GM12878 (cell line): ENCODE measurements around the gene KLHL22. TPM values are rescaled to one million over a fixed set of nuclear protein-coding genes. Genes with fewer than 3 reads are reported as not detected.

Experiments used
- ATAC-seq: fragments of 200-7000 bp; cut with Tn5 transposase; 3 replicates; pipeline ENCODE4 v1.9.1; 2020; ENCODE audit warnings: mild to moderate bottlenecking, moderate library complexity
- BruUV-seq: library from RNA; stranded (reverse); fragments of 400-500 nt; replicated peaks from 2 replicates; lab custom pipeline; 2021; lab: Mats Ljungman, UMichigan
- CTCF ChIA-PET: fragments of 300-600 bp; sonication (Branson Sonifier 250); formaldehyde crosslinking; extraction: SDS; loops from one replicate; lab custom pipeline; 2021; ENCODE audit warnings: inconsistent platforms; lab: Yijun Ruan, JAX
- POLR2A ChIA-PET: fragments of 350-600 bp; formaldehyde crosslinking; extraction: SDS; loops from one replicate; lab custom pipeline; 2021; ENCODE audit warnings: inconsistent platforms; lab: Charles Lee
- RAD21 ChIA-PET: fragments of 300-600 bp; sonication (Branson Sonifier 250); formaldehyde crosslinking; loops from one replicate; lab custom pipeline; 2023; ENCODE audit warnings: antibody characterized with exemption; ENCODE audit not compliant: unreplicated experiment; lab: Charles Lee
- SMC1A ChIA-PET: fragments of 300-600 bp; sonication (Branson Sonifier 250); formaldehyde crosslinking; loops from one replicate; lab custom pipeline; 2023; ENCODE audit not compliant: unreplicated experiment, uncharacterized antibody; lab: Charles Lee
- DNase-seq: peaks from one replicate; pipeline ENCODE4 v3.0.0-alpha.2; 2011; ENCODE audit warnings: low read depth, low spot score
- FAIRE-seq: peaks from 3 replicates; lab custom pipeline; 2011; peaks lifted over from hg19 to GRCh38; lab: Jason Lieb, UNC
- H2AFZ ChIP-seq: 2 replicates; pipeline ENCODE4 v1.6.0; 2011; ENCODE audit warnings: low read depth, low read length, control low read depth; ENCODE audit not compliant: control insufficient read depth
- H3K27ac ChIP-seq: 2 replicates; pipeline ENCODE4 v1.5.1; 2011; ENCODE audit warnings: control low read depth; ENCODE audit not compliant: control insufficient read depth, insufficient read depth
- H3K27me3 ChIP-seq, 2 experiments: replicated peaks in 1 of 2; 2 replicates each; pipeline versions ENCODE4 v1.6.0 to v1.6.1; 2011; ENCODE audit warnings: low read length in 1 of 2; ENCODE audit not compliant: control insufficient read depth in 2 of 2, insufficient read depth in 2 of 2
- H3K36me3 ChIP-seq, 2 experiments: 2 replicates each; pipeline ENCODE4 v1.5.1; 2011; ENCODE audit warnings: low read length in 1 of 2; ENCODE audit not compliant: control insufficient read depth in 2 of 2, insufficient read depth in 2 of 2
- H3K4me1 ChIP-seq: 2 replicates; pipeline ENCODE4 v1.6.1; 2011; ENCODE audit warnings: mild to moderate bottlenecking, low read length, moderate library complexity, mixed read lengths; ENCODE audit not compliant: control insufficient read depth, insufficient read depth
- H3K4me2 ChIP-seq: 2 replicates; pipeline ENCODE4 v1.6.0; 2011; ENCODE audit warnings: control low read depth; ENCODE audit not compliant: control insufficient read depth, insufficient read depth
- H3K4me3 ChIP-seq: fragments of 200-600 bp; sonication (generic); 2 replicates; pipeline ENCODE4 v1.5.1; 2016
- H3K79me2 ChIP-seq: 2 replicates; pipeline ENCODE4 v1.6.0; 2011; ENCODE audit warnings: low read length; ENCODE audit not compliant: control insufficient read depth, insufficient read depth
- H3K9ac ChIP-seq: 2 replicates; pipeline ENCODE4 v1.8.0; 2011; ENCODE audit warnings: low read length, control low read depth, mixed read lengths; ENCODE audit not compliant: control insufficient read depth, insufficient read depth
- H3K9me3 ChIP-seq: replicated peaks from 3 replicates; pipeline ENCODE4 v1.5.1; 2011; ENCODE audit warnings: mild to moderate bottlenecking, low read length; ENCODE audit not compliant: control insufficient read depth, insufficient read depth
- H4K20me1 ChIP-seq: 2 replicates; pipeline ENCODE4 v1.6.0; 2011; ENCODE audit not compliant: control insufficient read depth, insufficient read depth
- ATF2 ChIP-seq: IDR thresholded peaks from 2 replicates; pipeline ENCODE4 v1.6.1; 2012; ENCODE audit warnings: low read length, inconsistent platforms
- BCL11A ChIP-seq: IDR thresholded peaks from 2 replicates; pipeline ENCODE4 v1.6.1; 2011; ENCODE audit warnings: low read depth, low read length
- CBFB ChIP-seq: IDR thresholded peaks from 2 replicates; pipeline ENCODE4 v1.6.1; 2016; ENCODE audit warnings: antibody characterized with exemption, low read depth
- CHD1 ChIP-seq: IDR thresholded peaks from 2 replicates; pipeline ENCODE4 v1.6.1; 2012; ENCODE audit warnings: low read depth, low read length, improper control_type of control experiment
- E2F4 ChIP-seq: IDR thresholded peaks from 2 replicates; pipeline ENCODE4 v1.6.1; 2012; ENCODE audit warnings: low read depth, low read length, improper control_type of control experiment
- KLF5 ChIP-seq: fragments of 450-650 bp; IDR thresholded peaks from 2 replicates; pipeline ENCODE4 v1.6.1; 2014; ENCODE audit warnings: mild to moderate bottlenecking; ENCODE audit not compliant: partially characterized antibody
- MEF2B ChIP-seq: fragments of 450-650 bp; IDR thresholded peaks from 2 replicates; pipeline ENCODE4 v1.6.1; 2018; ENCODE audit warnings: mild to moderate bottlenecking, moderate library complexity; ENCODE audit not compliant: partially characterized antibody, poor library complexity, severe bottlenecking
- NFXL1 ChIP-seq: fragments of 450-650 bp; IDR thresholded peaks from 2 replicates; pipeline ENCODE4 v1.6.1; 2017; ENCODE audit warnings: antibody characterized with exemption, mild to moderate bottlenecking, borderline replicate concordance
- PML ChIP-seq: IDR thresholded peaks from 2 replicates; pipeline ENCODE4 v1.6.1; 2012; ENCODE audit warnings: low read length, inconsistent platforms
- RAD51 ChIP-seq: fragments of 450-650 bp; IDR thresholded peaks from 2 replicates; pipeline ENCODE4 v1.6.1; 2016; ENCODE audit warnings: moderate library complexity, mild to moderate bottlenecking, inconsistent platforms
- RCOR1 ChIP-seq: conservative IDR thresholded peaks from 2 replicates; pipeline ENCODE4 v1.6.1; 2012; ENCODE audit warnings: low read depth, low read length, improper control_type of control experiment
- TCF3 ChIP-seq: IDR thresholded peaks from 2 replicates; pipeline ENCODE4 v1.6.1; 2012; ENCODE audit warnings: low read depth, mild to moderate bottlenecking, low read length, borderline replicate concordance; ENCODE audit not compliant: insufficient read depth
- WGBS: methylation state at CpG from one replicate; pipeline ENCODE4 v1.1.6; 2016; ENCODE audit warnings: low lambda C conversion rate; ENCODE audit not compliant: insufficient replicate concordance, insufficient coverage; ENCODE audit errors: missing lambda C conversion rate; 5-methylcytosine and 5-hydroxymethylcytosine counted together
- in situ Hi-C: fragments of 300-500 bp; cut with MboI; formaldehyde crosslinking; loops from 9 replicates; pipeline ENCODE4 v1.14.3; 2018; ENCODE audit warnings: mixed read lengths
- intact Hi-C: fragments of 100-400 bp; cut with micrococcal nuclease; formaldehyde crosslinking; loops from one replicate; pipeline ENCODE4 v1.14.2; 2022; ENCODE audit not compliant: unreplicated experiment
- polyA plus RNA-seq, 11 experiments: library from polyadenylated mRNA; depleted of rRNA in 4 of 11; unstranded in 6 of 11; stranded (reverse) in 5 of 11; fragments of >200 nt; fragmentation: Nextera tagmentation in 4 of 11; fragmentation: Illumina TruSeq in 1 of 11; extraction: Ambion mirVana in 4 of 11; extraction: Trizol in 1 of 11; gene quantifications; 1 replicate in 1 of 11; 2 replicates in 10 of 11; pipeline versions ENCODE4 v1.2.1 to v1.2.3, GENCODE V29; 2011 to 2016; ENCODE audit warnings: inconsistent platforms in 2 of 11, missing spikeins in 2 of 11, low read depth in 1 of 11
- total RNA-seq, 4 experiments: library from RNA; depleted of rRNA in 3 of 4; stranded (reverse); fragments of >200 nt in 3 of 4; fragmentation: Illumina TruSeq in 1 of 4; extraction: Trizol in 1 of 4; gene quantifications; 2 replicates each; pipeline versions ENCODE4 v1.2.1 to v1.2.3, GENCODE V29; 2013 to 2021

KLHL22 gene
- total and polyA plus RNA-seq, 10 of the 15 experiments (the other 5 are each of a cell fraction or from before 2014, with no cell fraction given): 0.06 to 22.1 (median 14.2) TPM

- H3K4me3 ChIP-seq: no peak overlapping the region
- no peaks in the 10 kb centered on the region for H3K36me3 ChIP-seq
- ChIA-PET SMC1A (interaction anchor here (0.9 kb wide), 1 partner anchor 79 kb away, joined by 3 read pairs; no protein-coding TSS in a partner anchor), POLR2A (no interaction called here)
- no peaks in the 10 kb centered on the region for H3K27me3 ChIP-seq
- no peak overlapping the region for H3K4me2 ChIP-seq
- TF ChIP-seq RCOR1: no peak
- no peak for TF ChIP-seq E2F4
- no peak for TF ChIP-seq ATF2
- TF ChIP-seq NFXL1: no peak
- TF ChIP-seq KLF5: no peak
- TF ChIP-seq CHD1: no peak
- TF ChIP-seq PML: no peak
- no peak for TF ChIP-seq MEF2B
- no peak for TF ChIP-seq RAD51
- TF ChIP-seq BCL11A: no peak
- no peak for TF ChIP-seq TCF3
- no peak for TF ChIP-seq CBFB
- TF ChIP-seq, all 136 proteins: peak for 0
- DNase-seq (no peak), ATAC-seq (no peak), FAIRE-seq (no peak)
- ChIA-PET RAD21 (no interaction called here), CTCF (interaction anchor here (1.4 kb wide), 1 partner anchor 13 kb away, joined by 3 read pairs; no protein-coding TSS in a partner anchor)
- no peak overlapping the region for H2AFZ ChIP-seq
- 89% methylated on average over 3 of the region's 3 CpGs for WGBS
- H3K27ac ChIP-seq: no peak overlapping the region
- H3K9me3 ChIP-seq: no peaks in the 10 kb centered on the region
- in situ Hi-C loops (no loop called here), intact Hi-C loops (loop anchor here (5.0 kb wide), 1 partner anchor 340 kb away; no protein-coding TSS in a partner anchor)
- H3K79me2 ChIP-seq: peaks cover 18% of the 10 kb centered on the region
- H3K4me1 ChIP-seq: peaks cover 10% of the 10 kb centered on the region; the same call in 1 of the 2 replicates
- BruUV-seq: TSS peak; percentile 60
- no peaks in the 10 kb centered on the region for H4K20me1 ChIP-seq
- no peak overlapping the region for H3K9ac ChIP-seq
These were observed 1.8 kb upstream of the KLHL22 start for GRCh38 chr22:20497426-20497825.
